Right atrium auricular region (tissue), 2 donors: ENCODE measurements around the gene CDKN2A. TPM values are rescaled to one million over a fixed set of nuclear protein-coding genes. Genes with fewer than 3 reads are reported as not detected.
"Not testable (repeated sequence)": the region's sequence is repeated elsewhere in the genome, so short reads cannot be mapped to it uniquely, and the experiment has no call there.

Experiments
- DNase-seq: peaks from one replicate; pipeline ENCODE4 v3.0.0-alpha.2; 2019; ENCODE audit warnings: low spot score
- H3K27ac ChIP-seq, 2 donors: fragments of 200-600 bp; sonication (generic); 1 replicate in 1 of 2; 2 replicates in 1 of 2; pipeline ENCODE4 v1.5.1; 2016 to 2019
- H3K27me3 ChIP-seq, 2 donors: fragments of 200-600 bp; sonication (generic); one replicate each; pipeline versions ENCODE4 v1.5.1 to v1.6.0; 2017 to 2019
- H3K36me3 ChIP-seq: fragments of 200-600 bp; sonication (generic); one replicate; pipeline ENCODE4 v1.5.1; 2016
- H3K4me1 ChIP-seq, 2 donors: fragments of 200-600 bp; sonication (generic); one replicate each; pipeline versions ENCODE4 v1.5.1 to v1.6.0; 2017 to 2019
- H3K4me3 ChIP-seq, 2 donors: fragments of 200-600 bp; sonication (generic); 1 replicate in 1 of 2; 2 replicates in 1 of 2; pipeline ENCODE4 v1.5.1; 2017 to 2019; ENCODE audit warnings: mild to moderate bottlenecking in 1 of 2, moderate library complexity in 1 of 2
- H3K9me3 ChIP-seq, 2 donors: fragments of 200-600 bp; sonication (generic); one replicate each; pipeline ENCODE4 v1.5.1; 2019
- total RNA-seq, 2 donors: library from RNA; depleted of rRNA; stranded (reverse); fragments of >200 nt; gene quantifications; one replicate each; pipeline ENCODE4 v1.1.0, GENCODE V29; 2016
- TF ChIP-seq, protein P1 (sequence below), 2 donors: fragments of 200-600 bp; sonication (generic); IDR thresholded peaks; one replicate each; pipeline ENCODE4 v1.5.1; 2019; ENCODE audit warnings: antibody characterized with exemption in 2 of 2

The CDKN2A gene
- total RNA-seq, 2 donors from 2014 or later: 1.3 TPM; not detected in 1

DNA sequence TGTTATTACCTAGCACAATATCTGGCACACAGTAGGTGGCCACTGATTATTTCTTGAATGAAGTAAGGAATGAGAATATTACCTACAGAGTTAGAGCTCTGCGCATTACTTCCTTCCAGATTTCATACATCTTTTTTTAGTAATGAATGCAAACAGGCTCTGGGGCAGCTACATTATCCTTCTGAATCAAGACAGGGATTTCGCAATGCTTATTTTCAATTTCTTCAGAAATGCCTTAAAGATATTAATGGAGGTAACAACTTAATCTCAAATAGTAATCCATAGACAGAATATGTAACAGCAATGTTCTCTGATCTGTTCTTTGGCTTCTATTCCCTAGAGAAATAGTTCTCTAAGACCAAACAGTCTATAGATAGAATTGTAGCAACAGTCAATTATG lies 32.6 kb downstream of the CDKN2A start:
- H3K27ac ChIP-seq: no peak overlapping the region
- H3K27me3 ChIP-seq: peaks cover 5 to 18% of the 10 kb centered on the region in 2 donors
- peaks cover 0 to 17% of the 10 kb centered on the region in 2 donors for H3K9me3 ChIP-seq
- TF ChIP-seq, protein P1, sequence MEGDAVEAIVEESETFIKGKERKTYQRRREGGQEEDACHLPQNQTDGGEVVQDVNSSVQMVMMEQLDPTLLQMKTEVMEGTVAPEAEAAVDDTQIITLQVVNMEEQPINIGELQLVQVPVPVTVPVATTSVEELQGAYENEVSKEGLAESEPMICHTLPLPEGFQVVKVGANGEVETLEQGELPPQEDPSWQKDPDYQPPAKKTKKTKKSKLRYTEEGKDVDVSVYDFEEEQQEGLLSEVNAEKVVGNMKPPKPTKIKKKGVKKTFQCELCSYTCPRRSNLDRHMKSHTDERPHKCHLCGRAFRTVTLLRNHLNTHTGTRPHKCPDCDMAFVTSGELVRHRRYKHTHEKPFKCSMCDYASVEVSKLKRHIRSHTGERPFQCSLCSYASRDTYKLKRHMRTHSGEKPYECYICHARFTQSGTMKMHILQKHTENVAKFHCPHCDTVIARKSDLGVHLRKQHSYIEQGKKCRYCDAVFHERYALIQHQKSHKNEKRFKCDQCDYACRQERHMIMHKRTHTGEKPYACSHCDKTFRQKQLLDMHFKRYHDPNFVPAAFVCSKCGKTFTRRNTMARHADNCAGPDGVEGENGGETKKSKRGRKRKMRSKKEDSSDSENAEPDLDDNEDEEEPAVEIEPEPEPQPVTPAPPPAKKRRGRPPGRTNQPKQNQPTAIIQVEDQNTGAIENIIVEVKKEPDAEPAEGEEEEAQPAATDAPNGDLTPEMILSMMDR (IDR thresholded peaks at IDR 0.05): no peak
- DNase-seq: no peak
- peaks cover 0 to 11% of the 10 kb centered on the region in 2 donors for H3K4me1 ChIP-seq
- no peak overlapping the region for H3K4me3 ChIP-seq
- H3K36me3 ChIP-seq: no peaks in the 10 kb centered on the region

DNA sequence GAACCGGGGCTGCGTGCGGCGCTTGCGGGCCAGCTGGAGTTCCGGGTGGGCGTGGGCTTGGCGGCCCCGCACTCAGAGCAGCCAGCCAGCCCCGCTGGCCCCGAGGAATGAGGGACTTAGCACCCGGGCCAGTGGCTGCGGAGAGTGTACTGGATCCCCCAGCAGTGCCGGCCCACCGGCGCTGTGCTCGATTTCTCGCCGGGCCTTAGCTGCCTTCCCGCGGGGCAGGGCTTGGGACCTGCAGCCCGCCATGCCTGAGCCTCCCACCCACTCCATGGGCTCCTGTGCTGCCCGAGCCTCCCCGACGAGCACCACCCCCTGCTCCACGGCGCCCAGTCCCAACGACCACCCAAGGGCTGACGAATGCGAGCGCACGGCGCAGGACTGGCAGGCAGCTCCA lies 34.9 kb downstream of the CDKN2A start:
- peaks cover 0 to 10% of the 10 kb centered on the region in 2 donors for H3K9me3 ChIP-seq
- not testable (repeated sequence) for H3K4me1 ChIP-seq, H3K27ac ChIP-seq, H3K36me3 ChIP-seq, H3K4me3 ChIP-seq, DNase-seq, H3K27me3 ChIP-seq

GRCh38 chr9:21958833-21959232 lies 35.4 kb downstream of the CDKN2A start:
- H3K4me1 ChIP-seq: no peaks in the 10 kb centered on the region
- TF ChIP-seq, protein P1 (IDR thresholded peaks at IDR 0.05): no peak
- H3K9me3 ChIP-seq: peaks cover 0 to 9% of the 10 kb centered on the region in 2 donors
- no peak overlapping the region for H3K27ac ChIP-seq
- DNase-seq: no peak
- no peaks in the 10 kb centered on the region for H3K36me3 ChIP-seq
- no peak overlapping the region for H3K4me3 ChIP-seq
- no peaks in the 10 kb centered on the region for H3K27me3 ChIP-seq

GRCh38 chr9:21945606-21946005 lies 48.6 kb downstream of the CDKN2A start:
- no peak overlapping the region for H3K4me3 ChIP-seq
- H3K27ac ChIP-seq: no peak overlapping the region
- H3K4me1 ChIP-seq: no peaks in the 10 kb centered on the region
- TF ChIP-seq, protein P1 (IDR thresholded peaks at IDR 0.05): no peak
- H3K36me3 ChIP-seq: no peaks in the 10 kb centered on the region
- H3K27me3 ChIP-seq: no peaks in the 10 kb centered on the region
- no peaks in the 10 kb centered on the region for H3K9me3 ChIP-seq
- DNase-seq: no peak

DNA sequence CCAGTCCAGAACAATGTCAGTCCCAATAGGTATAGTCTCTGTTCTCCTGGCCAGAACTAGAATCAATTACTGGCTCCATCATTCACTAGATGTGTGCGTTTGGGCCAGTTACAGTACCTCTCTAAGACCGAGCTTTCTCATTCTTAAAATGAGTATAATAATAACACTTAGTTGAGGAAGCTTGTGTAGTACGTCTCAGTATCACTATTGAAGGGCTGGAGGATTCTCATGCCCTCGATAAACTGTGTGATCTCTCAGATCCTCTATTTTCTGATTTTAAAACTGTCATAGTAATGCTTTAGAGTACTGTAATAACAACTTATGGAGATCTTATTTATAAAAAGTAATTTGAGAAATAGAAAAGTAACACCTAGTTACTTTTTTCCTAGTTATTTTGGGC lies 50.7 kb downstream of the CDKN2A start:
- Histone ChIP-seq H3K4me1 (no peaks in the 10 kb centered on the region), H3K9me3 (no peaks in the 10 kb centered on the region), H3K4me3 (no peak overlapping the region), H3K27ac (no peak overlapping the region), H3K27me3 (no peaks in the 10 kb centered on the region), H3K36me3 (no peaks in the 10 kb centered on the region)
- DNase-seq: no peak
- TF ChIP-seq, protein P1 (IDR thresholded peaks at IDR 0.05): no peak

DNA sequence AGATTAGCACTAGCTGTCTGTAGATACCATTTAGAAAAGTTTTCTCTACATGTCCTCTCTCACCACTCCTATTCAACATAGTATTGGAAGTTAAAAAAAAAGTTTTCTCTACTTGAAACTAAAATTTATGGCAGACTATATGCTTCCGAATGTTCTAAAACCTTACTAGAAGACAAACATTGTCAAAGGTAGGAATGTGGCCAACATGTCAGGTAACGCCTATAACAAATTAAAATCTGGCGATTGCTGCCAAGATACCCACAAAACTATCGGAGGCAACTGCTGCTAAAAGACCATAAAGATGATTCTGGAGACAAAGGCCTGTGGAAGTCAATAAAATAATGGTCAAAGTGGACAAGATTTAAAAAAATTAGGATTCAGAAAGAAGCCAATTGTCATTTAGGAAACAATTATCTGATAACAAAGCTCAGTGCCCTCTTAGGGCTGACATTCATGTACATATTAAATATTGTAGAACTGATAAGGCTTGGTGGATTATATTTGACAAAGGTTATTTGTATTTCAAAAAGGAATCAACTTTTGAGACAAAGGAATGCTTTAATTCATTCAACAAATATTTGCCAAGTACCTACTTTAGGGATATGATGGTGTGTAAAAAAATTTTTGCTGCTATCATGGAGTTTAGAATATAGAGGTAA lies 52.7 kb downstream of the CDKN2A start:
- H3K27ac ChIP-seq: no peak overlapping the region
- no peaks in the 10 kb centered on the region for H3K27me3 ChIP-seq
- no peaks in the 10 kb centered on the region for H3K4me1 ChIP-seq
- H3K9me3 ChIP-seq: no peaks in the 10 kb centered on the region
- DNase-seq: no peak
- TF ChIP-seq, protein P1 (IDR thresholded peaks at IDR 0.05): no peak
- H3K36me3 ChIP-seq: no peaks in the 10 kb centered on the region
- no peak overlapping the region for H3K4me3 ChIP-seq
